ENCODE measurements around the gene ZBTB43.

DNA sequence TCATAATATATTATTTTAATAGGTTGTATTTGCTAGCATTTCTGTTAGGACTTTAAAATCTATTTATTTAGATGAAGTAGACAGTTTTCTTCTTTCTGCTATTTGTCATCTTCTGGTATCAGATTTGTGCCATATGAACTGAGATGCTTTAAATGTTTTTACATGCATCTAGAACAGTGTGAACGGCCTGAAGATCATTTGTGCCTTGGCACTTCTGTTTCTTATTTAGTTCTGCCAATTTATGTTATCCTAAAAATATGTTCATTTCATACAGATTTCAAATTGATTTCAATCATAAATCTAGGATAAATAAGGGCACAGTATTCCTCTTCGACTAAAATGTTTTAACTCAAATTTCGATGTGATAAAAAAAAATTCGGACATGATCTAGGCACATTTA, 71.7 kb downstream of the ZBTB43 start:
- no peak for TF ChIP-seq POLR2AphosphoS5 (IDR thresholded peaks at IDR 0.05)
- TF ChIP-seq CTCF (IDR thresholded peaks at IDR 0.05 in 8 of 11, conservative IDR thresholded peaks at IDR 0.05 in 3 of 11) = no peak

Measured in spleen (tissue), 7 donors.